Measurements from ENCODE around the gene ZNF565. TPM values are rescaled to one million over a fixed set of nuclear protein-coding genes. Genes with fewer than 3 reads are reported as not detected.
A peak's percentile ranks its signal among the peaks of the same experiment; 100 is the strongest.
"Not testable (repeated sequence)": the region's sequence is repeated elsewhere in the genome, so short reads cannot be mapped to it uniquely, and the experiment has no call there.

Gene ZNF565
- total RNA-seq, 1 donor from 2014 or later: 6.2 TPM

GRCh38 chr19:36136964-36137686 lies 77.3 kb downstream of the ZNF565 start:
- Histone ChIP-seq H2AFZ (replicated peaks) (no peak overlapping the region), H3K9ac (no peak overlapping the region), H3K79me2 (ENCODE audit: low read depth) (peaks cover 19% of the 10 kb centered on the region), H3F3A (ENCODE audit: low read depth) (peaks cover 13% of the 10 kb centered on the region), H3K27ac (no peak overlapping the region), H3K4me3 (no peak overlapping the region), H4K20me1 (ENCODE audit: low read depth) (peaks cover 8% of the 10 kb centered on the region), H3K9me3 (ENCODE audit: low read depth) (no peaks in the 10 kb centered on the region), H3K36me3 (no peaks in the 10 kb centered on the region), H3K4me1 (peaks cover 7% of the 10 kb centered on the region), H3K4me2 (no peak overlapping the region), H3K27me3 (no peaks in the 10 kb centered on the region)
- Mint-ChIP-seq H3K9me3 (no peaks in the 10 kb centered on the region), H3K36me3 (peaks cover 9% of the 10 kb centered on the region), H3K4me1 (peaks cover 13% of the 10 kb centered on the region), H3K4me3 (peak overlapping the region; percentile 60), H3K27me3 (ENCODE audit: insufficient read depth, low read depth) (peaks cover 13% of the 10 kb centered on the region), H3K27ac (peak overlapping the region; percentile 7)
- DNase-seq (ENCODE audit: low spot score): no peak
- TF ChIP-seq EZH2phosphoT487 (IDR thresholded peaks at IDR 0.05): no peak
- TF ChIP-seq, protein P1, sequence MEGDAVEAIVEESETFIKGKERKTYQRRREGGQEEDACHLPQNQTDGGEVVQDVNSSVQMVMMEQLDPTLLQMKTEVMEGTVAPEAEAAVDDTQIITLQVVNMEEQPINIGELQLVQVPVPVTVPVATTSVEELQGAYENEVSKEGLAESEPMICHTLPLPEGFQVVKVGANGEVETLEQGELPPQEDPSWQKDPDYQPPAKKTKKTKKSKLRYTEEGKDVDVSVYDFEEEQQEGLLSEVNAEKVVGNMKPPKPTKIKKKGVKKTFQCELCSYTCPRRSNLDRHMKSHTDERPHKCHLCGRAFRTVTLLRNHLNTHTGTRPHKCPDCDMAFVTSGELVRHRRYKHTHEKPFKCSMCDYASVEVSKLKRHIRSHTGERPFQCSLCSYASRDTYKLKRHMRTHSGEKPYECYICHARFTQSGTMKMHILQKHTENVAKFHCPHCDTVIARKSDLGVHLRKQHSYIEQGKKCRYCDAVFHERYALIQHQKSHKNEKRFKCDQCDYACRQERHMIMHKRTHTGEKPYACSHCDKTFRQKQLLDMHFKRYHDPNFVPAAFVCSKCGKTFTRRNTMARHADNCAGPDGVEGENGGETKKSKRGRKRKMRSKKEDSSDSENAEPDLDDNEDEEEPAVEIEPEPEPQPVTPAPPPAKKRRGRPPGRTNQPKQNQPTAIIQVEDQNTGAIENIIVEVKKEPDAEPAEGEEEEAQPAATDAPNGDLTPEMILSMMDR (IDR thresholded peaks at IDR 0.05): no peak
- TF ChIP-seq EZH2 (IDR thresholded peaks at IDR 0.05): no peak

- not testable (repeated sequence) for H3K9me3 Mint-ChIP-seq; H3K9me3 ChIP-seq (ENCODE audit: low read depth); H3K36me3 Mint-ChIP-seq; H3K4me2 ChIP-seq; H2AFZ ChIP-seq (replicated peaks); H3K27me3 ChIP-seq; H4K20me1 ChIP-seq (ENCODE audit: low read depth); H3K27ac ChIP-seq; H3K36me3 ChIP-seq; H3K27ac Mint-ChIP-seq; H3K9ac ChIP-seq; DNase-seq (ENCODE audit: low spot score); H3K4me1 ChIP-seq; H3K4me1 Mint-ChIP-seq; H3F3A ChIP-seq (ENCODE audit: low read depth); H3K4me3 ChIP-seq; H3K79me2 ChIP-seq (ENCODE audit: low read depth)
- H3K4me3 Mint-ChIP-seq: peak overlapping the region; percentile 5
- H3K27me3 Mint-ChIP-seq (ENCODE audit: insufficient read depth, low read depth): peaks cover 13% of the 10 kb centered on the region
These were observed 79.6 kb downstream of the ZNF565 start for GRCh38 chr19:36134867-36135266.

Small RNA genes within 50 kb of the gene (small RNA-seq; reads per million reads assigned to genes)
- gene RF00019: not detected

Other genes with a start within 250 kb of the ZNF565 start
- gene SDHAF1, start 219.5 kb downstream of the ZNF565 start, total RNA-seq (ENCODE audit: low replicate concordance): 4.6 and 18.6 TPM in 2 replicates
- 2.3 and 10.9 TPM in 2 replicates for gene SYNE4, start 205.9 kb downstream of the ZNF565 start, total RNA-seq (ENCODE audit: low replicate concordance)
- gene ALKBH6, start 200.5 kb downstream of the ZNF565 start, total RNA-seq (ENCODE audit: low replicate concordance): 16.3 and 22.5 TPM in 2 replicates
- 8.2 and 17.7 TPM in 2 replicates for gene CLIP3, start 181.8 kb downstream of the ZNF565 start, total RNA-seq (ENCODE audit: low replicate concordance)
- gene THAP8, start 160.4 kb downstream of the ZNF565 start, total RNA-seq (ENCODE audit: low replicate concordance): 6.7 and 9.5 TPM in 2 replicates
- 12.0 and 22.4 TPM in 2 replicates for gene WDR62, start 159.8 kb downstream of the ZNF565 start, total RNA-seq (ENCODE audit: low replicate concordance)
- gene OVOL3, start 103.5 kb downstream of the ZNF565 start, total RNA-seq (ENCODE audit: low replicate concordance): not detected in 2 replicates
- 44.0 and 67.1 TPM in 2 replicates for gene POLR2I, start 99.8 kb downstream of the ZNF565 start, total RNA-seq (ENCODE audit: low replicate concordance)
- 166 and 250 TPM in 2 replicates for gene TBCB, start 99.2 kb downstream of the ZNF565 start, total RNA-seq (ENCODE audit: low replicate concordance)
- 146 and 258 TPM in 2 replicates for gene CAPNS1, start 74.6 kb downstream of the ZNF565 start, total RNA-seq (ENCODE audit: low replicate concordance)
- not detected in 2 replicates for gene COX7A1, start 62.2 kb downstream of the ZNF565 start, total RNA-seq (ENCODE audit: low replicate concordance)
- 167 and 282 TPM in 2 replicates for gene ZNF146, start 441 bp upstream of the ZNF565 start, total RNA-seq (ENCODE audit: low replicate concordance)
- gene ZFP14, start 164.5 kb upstream of the ZNF565 start, total RNA-seq (ENCODE audit: low replicate concordance): 19.0 and 25.1 TPM in 2 replicates
- 19.5 and 26.1 TPM in 2 replicates for gene ZFP82, start 204.0 kb upstream of the ZNF565 start, total RNA-seq (ENCODE audit: low replicate concordance)

All from neural progenitor cell (in vitro differentiated cells).